NOMO-1 treated with DMSO at 0.1 percent for 48 hours (cell line): ENCODE measurements around the gene FZD1.

Source experiments
- DNase-seq: peaks from one replicate; lab custom pipeline; 2025; ENCODE audit not compliant: unreplicated experiment; lab: John Stamatoyannopoulos, UW

FZD1 gene

GRCh38 chr7:91264046-91264923, at the start of gene FZD1:
Gene FZD1 (plus strand): TSS chr7:91264433. CDS start chr7:91264881, 448 bp downstream.
- DNase-seq = peak; percentile 100

GRCh38 chr7:91226411-91226810, 37.8 kb upstream of the FZD1 start:
- DNase-seq = no peak

- DNase-seq = no peak
Observed at GRCh38 chr7:91228327-91228726, 35.9 kb upstream of the FZD1 start.

DNA sequence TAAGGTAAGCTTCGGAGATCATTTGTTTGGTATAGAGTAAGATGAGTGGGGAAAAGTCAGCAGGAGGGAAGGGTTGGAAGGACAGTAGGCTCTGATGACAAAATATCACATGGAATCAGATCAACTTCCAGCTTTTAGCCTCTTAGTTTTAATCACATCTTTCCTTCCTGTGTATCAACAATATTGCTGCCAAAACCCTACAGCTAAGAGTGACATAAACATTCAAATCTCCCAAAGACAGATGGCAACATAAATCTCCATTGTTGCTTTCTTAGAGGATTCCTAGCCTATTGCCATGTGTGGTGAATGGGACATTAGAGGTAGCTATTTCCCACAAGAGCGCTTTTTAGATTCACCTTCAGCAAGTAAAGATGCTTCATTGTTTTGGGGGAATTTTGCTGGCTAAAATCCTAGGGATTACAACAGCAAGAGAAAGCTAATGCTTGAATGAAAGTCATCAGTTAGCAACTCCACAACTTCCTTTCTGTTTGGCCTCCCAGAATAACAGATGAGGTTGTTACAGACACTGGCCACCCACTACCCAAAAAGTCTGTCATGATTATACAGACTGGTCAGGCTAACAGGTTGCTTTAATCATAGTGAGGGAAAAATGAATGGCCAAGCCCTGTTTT, 35.2 kb upstream of the FZD1 start:
- DNase-seq = no peak

DNA sequence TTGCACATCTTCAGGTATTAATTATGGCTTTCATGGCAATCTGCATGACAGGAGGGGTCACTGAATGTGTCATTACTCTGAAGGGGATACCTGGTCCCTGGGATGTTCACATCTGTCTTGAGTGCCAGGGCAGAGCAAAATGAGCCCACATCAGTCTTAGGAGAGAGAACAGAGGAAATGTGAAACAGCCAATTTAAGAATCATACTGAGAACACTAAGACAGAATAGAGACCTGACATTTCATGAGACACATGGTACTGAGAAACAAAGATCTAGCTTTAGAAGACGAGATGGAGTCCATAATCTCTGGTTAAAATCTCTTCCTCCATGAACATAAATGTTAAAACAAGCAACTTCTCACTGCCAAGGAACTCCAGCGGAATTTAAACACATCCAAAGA, 34.1 kb upstream of the FZD1 start:
- DNase-seq = no peak

- DNase-seq = no peak
Observed at GRCh38 chr7:91230503-91230902, 33.7 kb upstream of the FZD1 start.

GRCh38 chr7:91233212-91233611, 31.0 kb upstream of the FZD1 start:
- no peak for DNase-seq

GRCh38 chr7:91235211-91235832, 28.9 kb upstream of the FZD1 start:
- DNase-seq = no peak

- DNase-seq = no peak
Observed at GRCh38 chr7:91239171-91239604, 25.0 kb upstream of the FZD1 start.

GRCh38 chr7:91239772-91240171, 24.5 kb upstream of the FZD1 start:
- DNase-seq = no peak

DNA sequence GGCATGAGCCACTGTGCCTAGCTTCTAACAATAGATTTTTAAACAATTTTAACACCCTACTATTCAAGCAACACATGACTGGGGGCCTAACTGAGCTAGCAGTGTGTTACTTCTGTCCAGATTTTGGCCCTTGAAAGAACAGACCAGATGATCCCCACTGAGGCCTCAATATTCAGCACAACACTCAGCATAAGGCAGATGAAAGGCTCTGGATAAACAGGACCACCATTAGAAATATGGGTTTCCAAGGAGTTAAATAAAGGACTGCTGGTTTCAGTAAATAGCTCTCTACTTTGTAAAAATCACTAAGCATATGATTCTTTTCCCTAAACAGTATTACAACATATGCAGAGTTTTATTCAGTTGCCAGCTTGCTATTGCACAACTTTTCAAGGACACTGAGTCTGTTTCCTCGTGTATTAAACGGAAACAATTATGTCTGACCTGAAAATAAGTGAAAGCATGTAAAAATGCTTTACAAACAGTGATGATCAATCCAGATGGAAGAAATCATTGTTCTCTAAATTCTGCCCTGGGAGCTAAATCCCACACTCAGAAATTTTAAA, 23.8 kb upstream of the FZD1 start:
- DNase-seq = peak; percentile 96

- peak; percentile 79 for DNase-seq
Observed at GRCh38 chr7:91242097-91242844, 22.0 kb upstream of the FZD1 start.

DNA sequence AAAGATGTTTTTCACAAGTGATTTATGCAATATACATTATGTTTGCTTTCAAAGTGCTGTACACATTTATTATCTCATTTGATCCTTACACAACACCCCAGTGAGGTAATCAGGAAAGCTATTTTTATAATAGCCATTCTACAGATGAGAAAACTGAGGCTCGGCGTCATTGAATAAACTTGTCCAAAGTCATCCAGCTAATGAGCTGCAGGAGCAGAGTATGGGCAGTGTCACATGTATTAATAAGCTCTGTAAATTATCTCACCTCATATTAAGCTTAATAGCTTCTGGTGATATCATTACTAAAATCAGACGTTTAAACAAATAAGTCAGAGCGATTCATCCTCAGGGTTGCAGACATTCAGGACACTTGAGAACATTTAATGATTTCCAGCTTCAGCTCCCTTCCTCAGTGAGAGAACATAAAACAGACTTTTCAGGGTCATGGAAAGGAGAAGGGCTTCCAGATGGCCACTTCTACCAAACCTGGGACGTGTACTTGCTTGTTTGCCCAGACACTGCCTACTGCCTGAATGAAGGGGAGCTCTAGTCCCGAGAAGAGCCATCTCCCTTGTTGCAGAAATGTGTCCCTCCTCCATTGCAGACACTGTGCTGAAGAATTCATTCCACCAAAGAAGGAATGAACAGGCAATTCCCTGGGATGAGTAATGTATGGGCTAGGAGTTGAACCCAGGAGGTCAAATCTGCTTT, 20.5 kb upstream of the FZD1 start:
- no peak for DNase-seq

DNA sequence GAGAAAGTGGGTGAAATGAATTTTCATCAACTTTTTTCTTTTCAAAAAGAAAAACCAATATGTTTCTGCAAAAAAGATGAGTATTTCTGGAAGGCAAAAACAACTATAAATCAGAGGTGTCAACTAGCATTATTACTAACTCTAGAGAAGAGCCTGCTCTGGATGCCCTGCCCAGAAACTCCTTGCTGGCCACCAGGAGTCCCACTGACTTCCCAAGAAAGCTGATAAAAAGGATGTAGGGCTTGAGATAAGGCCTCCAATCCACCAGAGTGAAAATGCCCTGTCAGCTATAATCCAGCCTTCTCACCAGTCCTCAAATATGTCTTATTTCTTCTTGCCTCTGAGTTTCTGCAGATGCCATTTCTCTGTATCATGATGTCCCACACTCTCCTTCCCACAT, 16.7 kb upstream of the FZD1 start:
- no peak for DNase-seq

- DNase-seq = no peak
Observed at GRCh38 chr7:91248996-91249395, 15.2 kb upstream of the FZD1 start.

DNA sequence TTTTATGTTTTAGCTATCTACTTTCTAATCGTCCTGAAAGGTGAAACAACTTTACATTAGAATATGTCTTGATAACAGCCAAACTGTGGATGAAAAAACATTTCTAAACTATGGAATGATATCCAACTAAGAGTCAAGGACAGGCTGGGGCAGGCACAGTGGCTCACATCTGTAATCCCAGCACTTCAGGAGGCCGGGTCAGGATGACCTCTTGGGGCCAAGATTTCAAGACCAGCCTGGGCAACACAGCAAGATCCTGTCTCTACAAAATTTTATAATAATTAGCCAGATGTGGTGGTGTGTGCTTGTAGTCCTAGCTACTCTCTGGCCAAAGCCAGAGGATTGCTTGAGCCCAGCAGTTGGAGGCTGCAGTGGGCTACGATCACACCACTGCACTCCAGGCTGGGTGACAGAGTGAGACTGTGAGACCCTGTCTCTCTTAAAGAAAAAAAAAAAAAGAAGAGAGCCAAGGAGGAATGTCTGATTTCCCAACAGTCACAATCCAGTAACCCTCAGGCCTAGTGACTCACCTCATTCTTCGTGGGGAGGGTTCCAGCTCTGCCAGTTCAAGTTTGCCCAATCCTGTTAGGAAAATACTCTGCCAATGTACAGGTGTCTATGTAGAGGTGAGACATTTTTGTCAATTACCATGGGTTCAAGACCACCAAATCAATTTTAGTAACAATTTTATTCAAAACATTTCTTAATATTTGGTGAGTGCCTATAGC, 14.6 kb upstream of the FZD1 start:
- no peak for DNase-seq

- no peak for DNase-seq
Observed at GRCh38 chr7:91250706-91251105, 13.5 kb upstream of the FZD1 start.

DNA sequence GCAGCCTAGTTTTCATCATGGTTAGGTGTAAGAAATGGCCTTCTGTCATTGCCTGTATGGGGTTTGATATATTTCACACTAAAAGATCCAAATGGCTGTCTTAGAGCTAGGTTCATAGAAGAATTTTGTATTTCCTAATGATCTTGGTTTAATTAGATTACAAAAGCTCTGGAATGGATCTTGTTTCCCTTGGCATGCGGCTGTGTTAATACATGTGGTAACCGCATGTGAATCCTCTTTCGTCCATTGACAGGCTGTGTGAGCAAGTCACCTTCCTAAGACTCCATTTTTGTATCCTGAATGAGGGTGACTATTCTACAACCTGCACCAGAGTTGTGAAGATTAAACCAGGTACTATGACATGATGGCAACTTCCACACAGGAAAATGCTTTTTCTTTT, 12.4 kb upstream of the FZD1 start:
- DNase-seq = no peak

- peak; percentile 48 for DNase-seq
Observed at GRCh38 chr7:91263384-91264045, 718 bp upstream of the FZD1 start.
